WTC11 (cell line): Measurements from ENCODE around the gene CCDC107. TPM values are rescaled to one million over a fixed set of nuclear protein-coding genes. Genes with fewer than 3 reads are reported as not detected.

Experiments used
- ATAC-seq: fragments of 200-7000 bp; cut with Tn5 transposase; 2 replicates; pipeline ENCODE4 v1.10.0; 2021; ENCODE audit warnings: mild to moderate bottlenecking, moderate library complexity
- CTCF ChIA-PET: fragments of 300-600 bp; sonication (Branson Sonifier 250); formaldehyde crosslinking; loops from one replicate; lab custom pipeline; 2021; ENCODE audit warnings: antibody characterized with exemption; lab: Charles Lee
- POLR2A ChIA-PET: fragments of 350-600 bp; sonication (Branson Sonifier 250); formaldehyde crosslinking; loops from one replicate; lab custom pipeline; 2021; ENCODE audit warnings: antibody characterized with exemption; lab: Charles Lee
- DNase-seq: peaks from one replicate; pipeline ENCODE4 v3.0.0; 2021; ENCODE audit warnings: low spot score
- H3K27ac Mint-ChIP-seq: 2 replicates; pipeline ENCODE4 v1.8.0; 2021; ENCODE audit warnings: mixed read lengths
- H3K27me3 Mint-ChIP-seq: 2 replicates; pipeline ENCODE4 v1.8.0; 2021; ENCODE audit warnings: low read depth, mild to moderate bottlenecking, moderate library complexity, mixed read lengths
- H3K36me3 Mint-ChIP-seq: 2 replicates; pipeline ENCODE4 v1.8.0; 2021; ENCODE audit warnings: mixed read lengths
- H3K4me1 Mint-ChIP-seq: 2 replicates; pipeline ENCODE4 v1.8.0; 2022; ENCODE audit warnings: mixed read lengths
- H3K4me3 Mint-ChIP-seq: 2 replicates; pipeline ENCODE4 v1.8.0; 2021; ENCODE audit warnings: mild to moderate bottlenecking, moderate library complexity, mixed read lengths
- H3K9me3 Mint-ChIP-seq: 2 replicates; pipeline ENCODE4 v1.8.0; 2021; ENCODE audit warnings: mixed read lengths
- ARID4B ChIP-seq: sonication (generic); formaldehyde crosslinking; IDR thresholded peaks from 2 replicates; pipeline ENCODE4 v1.8.0; 2023; ENCODE audit warnings: missing genetic modification reagents, mild to moderate bottlenecking, borderline replicate concordance
- ATF1 ChIP-seq: sonication (generic); formaldehyde crosslinking; IDR thresholded peaks from 2 replicates; pipeline ENCODE4 v1.8.1; 2023; ENCODE audit warnings: mild to moderate bottlenecking, moderate library complexity, missing genetic modification reagents
- E2F1 ChIP-seq: sonication (generic); formaldehyde crosslinking; IDR thresholded peaks from 2 replicates; pipeline ENCODE4 v1.8.0; 2022; ENCODE audit warnings: mild to moderate bottlenecking, missing genetic modification reagents
- ESRRA ChIP-seq: sonication (generic); formaldehyde crosslinking; IDR thresholded peaks from 2 replicates; pipeline ENCODE4 v1.8.1; 2022; ENCODE audit warnings: mild to moderate bottlenecking, missing genetic modification reagents, borderline replicate concordance
- GABPB1 ChIP-seq: sonication (generic); formaldehyde crosslinking; IDR thresholded peaks from 2 replicates; pipeline ENCODE4 v1.8.1; 2023; ENCODE audit warnings: mild to moderate bottlenecking, missing genetic modification reagents
- GTF2I ChIP-seq: fragments of 250-450 bp; sonication (Bioruptor Pico); conservative IDR thresholded peaks from 2 replicates; pipeline ENCODE4 v1.4.0; 2021; ENCODE audit warnings: mild to moderate bottlenecking
- MYBL2 ChIP-seq: sonication (generic); formaldehyde crosslinking; IDR thresholded peaks from 2 replicates; pipeline ENCODE4 v1.8.1; 2023; ENCODE audit warnings: mild to moderate bottlenecking, moderate library complexity, missing genetic modification reagents
- NFYB ChIP-seq: sonication (generic); formaldehyde crosslinking; conservative IDR thresholded peaks from 2 replicates; pipeline ENCODE4 v1.8.0; 2022; ENCODE audit warnings: low read depth, missing genetic modification reagents
- OVOL2 ChIP-seq: fragments of 250-450 bp; sonication (Bioruptor Pico); IDR thresholded peaks from 2 replicates; pipeline ENCODE4 v1.9.0; 2021; ENCODE audit warnings: mild to moderate bottlenecking, borderline replicate concordance
- PREB ChIP-seq: sonication (generic); formaldehyde crosslinking; IDR thresholded peaks from 2 replicates; pipeline ENCODE4 v1.8.1; 2022; ENCODE audit warnings: mild to moderate bottlenecking, missing genetic modification reagents, moderate library complexity, borderline replicate concordance
- SMAD4 ChIP-seq: sonication (generic); formaldehyde crosslinking; IDR thresholded peaks from 2 replicates; pipeline ENCODE4 v1.8.0; 2022; ENCODE audit warnings: mild to moderate bottlenecking, missing genetic modification reagents
- SOX15 ChIP-seq: fragments of 250-450 bp; sonication (Bioruptor Pico); IDR thresholded peaks from 2 replicates; pipeline ENCODE4 v1.9.0; 2021; ENCODE audit warnings: mild to moderate bottlenecking
- SP1 ChIP-seq: sonication (generic); formaldehyde crosslinking; conservative IDR thresholded peaks from 2 replicates; pipeline ENCODE4 v1.8.1; 2022; ENCODE audit warnings: missing genetic modification reagents
- ZNF232 ChIP-seq: sonication (generic); formaldehyde crosslinking; IDR thresholded peaks from 2 replicates; pipeline ENCODE4 v1.8.0; 2022; ENCODE audit warnings: mild to moderate bottlenecking, missing genetic modification reagents
- ZNF512 ChIP-seq: sonication (generic); formaldehyde crosslinking; IDR thresholded peaks from 2 replicates; pipeline ENCODE4 v1.8.1; 2022; ENCODE audit warnings: missing genetic modification reagents, borderline replicate concordance
- total RNA-seq: library from RNA; stranded (reverse); gene quantifications from 3 replicates; pipeline ENCODE4 v1.2.3, GENCODE V29; 2021
- TF ChIP-seq, protein P1 (sequence below): fragments of 250-450 bp; sonication (Bioruptor Pico); IDR thresholded peaks from 2 replicates; pipeline ENCODE4 v1.9.0; 2021; ENCODE audit warnings: mild to moderate bottlenecking, borderline replicate concordance
- TF ChIP-seq, protein P2 (sequence below): sonication (generic); formaldehyde crosslinking; IDR thresholded peaks from 2 replicates; pipeline ENCODE4 v1.8.1; 2023; ENCODE audit warnings: mild to moderate bottlenecking, missing genetic modification reagents, moderate library complexity
- TF ChIP-seq, protein P3 (sequence below): fragments of 250-450 bp; sonication (Bioruptor Pico); IDR thresholded peaks from 2 replicates; pipeline ENCODE4 v1.9.0; 2021; ENCODE audit warnings: mild to moderate bottlenecking

CCDC107 gene
- total RNA-seq, 1 experiment from 2014 or later = 10.8 TPM

GRCh38 chr9:35635730-35636129, 22.4 kb upstream of the CCDC107 start:
- H3K36me3 Mint-ChIP-seq = peaks cover 8% of the 10 kb centered on the region
- no peak overlapping the region for H3K27ac Mint-ChIP-seq
- no peaks in the 10 kb centered on the region for H3K4me1 Mint-ChIP-seq
- CTCF ChIA-PET = interaction anchor here (0.7 kb wide), 1 partner anchor 25 kb away, joined by 6 read pairs; no protein-coding TSS in a partner anchor
- ATAC-seq = no peak
- peaks cover 11% of the 10 kb centered on the region for H3K27me3 Mint-ChIP-seq
- POLR2A ChIA-PET = no interaction called here
- peaks cover 22% of the 10 kb centered on the region for H3K9me3 Mint-ChIP-seq
- TF ChIP-seq ARID4B (CRISPR knock-in tag) (no peak), ZNF512 (CRISPR knock-in tag) (no peak), GABPB1 (CRISPR knock-in tag) (no peak), ZNF232 (no peak), SOX15 (CRISPR knock-in tag) (no peak), ATF1 (no peak), OVOL2 (no peak), PREB (CRISPR knock-in tag) (no peak), SMAD4 (CRISPR knock-in tag) (no peak), NFYB (CRISPR knock-in tag) (no peak), E2F1 (CRISPR knock-in tag) (no peak), ESRRA (no peak), SP1 (CRISPR knock-in tag) (no peak), GTF2I (no peak), MYBL2 (CRISPR knock-in tag) (no peak)
- TF ChIP-seq, protein P1, sequence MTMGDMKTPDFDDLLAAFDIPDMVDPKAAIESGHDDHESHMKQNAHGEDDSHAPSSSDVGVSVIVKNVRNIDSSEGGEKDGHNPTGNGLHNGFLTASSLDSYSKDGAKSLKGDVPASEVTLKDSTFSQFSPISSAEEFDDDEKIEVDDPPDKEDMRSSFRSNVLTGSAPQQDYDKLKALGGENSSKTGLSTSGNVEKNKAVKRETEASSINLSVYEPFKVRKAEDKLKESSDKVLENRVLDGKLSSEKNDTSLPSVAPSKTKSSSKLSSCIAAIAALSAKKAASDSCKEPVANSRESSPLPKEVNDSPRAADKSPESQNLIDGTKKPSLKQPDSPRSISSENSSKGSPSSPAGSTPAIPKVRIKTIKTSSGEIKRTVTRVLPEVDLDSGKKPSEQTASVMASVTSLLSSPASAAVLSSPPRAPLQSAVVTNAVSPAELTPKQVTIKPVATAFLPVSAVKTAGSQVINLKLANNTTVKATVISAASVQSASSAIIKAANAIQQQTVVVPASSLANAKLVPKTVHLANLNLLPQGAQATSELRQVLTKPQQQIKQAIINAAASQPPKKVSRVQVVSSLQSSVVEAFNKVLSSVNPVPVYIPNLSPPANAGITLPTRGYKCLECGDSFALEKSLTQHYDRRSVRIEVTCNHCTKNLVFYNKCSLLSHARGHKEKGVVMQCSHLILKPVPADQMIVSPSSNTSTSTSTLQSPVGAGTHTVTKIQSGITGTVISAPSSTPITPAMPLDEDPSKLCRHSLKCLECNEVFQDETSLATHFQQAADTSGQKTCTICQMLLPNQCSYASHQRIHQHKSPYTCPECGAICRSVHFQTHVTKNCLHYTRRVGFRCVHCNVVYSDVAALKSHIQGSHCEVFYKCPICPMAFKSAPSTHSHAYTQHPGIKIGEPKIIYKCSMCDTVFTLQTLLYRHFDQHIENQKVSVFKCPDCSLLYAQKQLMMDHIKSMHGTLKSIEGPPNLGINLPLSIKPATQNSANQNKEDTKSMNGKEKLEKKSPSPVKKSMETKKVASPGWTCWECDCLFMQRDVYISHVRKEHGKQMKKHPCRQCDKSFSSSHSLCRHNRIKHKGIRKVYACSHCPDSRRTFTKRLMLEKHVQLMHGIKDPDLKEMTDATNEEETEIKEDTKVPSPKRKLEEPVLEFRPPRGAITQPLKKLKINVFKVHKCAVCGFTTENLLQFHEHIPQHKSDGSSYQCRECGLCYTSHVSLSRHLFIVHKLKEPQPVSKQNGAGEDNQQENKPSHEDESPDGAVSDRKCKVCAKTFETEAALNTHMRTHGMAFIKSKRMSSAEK (CRISPR knock-in tag) = no peak
- TF ChIP-seq, protein P2, sequence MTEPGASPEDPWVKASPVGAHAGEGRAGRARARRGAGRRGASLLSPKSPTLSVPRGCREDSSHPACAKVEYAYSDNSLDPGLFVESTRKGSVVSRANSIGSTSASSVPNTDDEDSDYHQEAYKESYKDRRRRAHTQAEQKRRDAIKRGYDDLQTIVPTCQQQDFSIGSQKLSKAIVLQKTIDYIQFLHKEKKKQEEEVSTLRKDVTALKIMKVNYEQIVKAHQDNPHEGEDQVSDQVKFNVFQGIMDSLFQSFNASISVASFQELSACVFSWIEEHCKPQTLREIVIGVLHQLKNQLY = no peak
- TF ChIP-seq, protein P3, sequence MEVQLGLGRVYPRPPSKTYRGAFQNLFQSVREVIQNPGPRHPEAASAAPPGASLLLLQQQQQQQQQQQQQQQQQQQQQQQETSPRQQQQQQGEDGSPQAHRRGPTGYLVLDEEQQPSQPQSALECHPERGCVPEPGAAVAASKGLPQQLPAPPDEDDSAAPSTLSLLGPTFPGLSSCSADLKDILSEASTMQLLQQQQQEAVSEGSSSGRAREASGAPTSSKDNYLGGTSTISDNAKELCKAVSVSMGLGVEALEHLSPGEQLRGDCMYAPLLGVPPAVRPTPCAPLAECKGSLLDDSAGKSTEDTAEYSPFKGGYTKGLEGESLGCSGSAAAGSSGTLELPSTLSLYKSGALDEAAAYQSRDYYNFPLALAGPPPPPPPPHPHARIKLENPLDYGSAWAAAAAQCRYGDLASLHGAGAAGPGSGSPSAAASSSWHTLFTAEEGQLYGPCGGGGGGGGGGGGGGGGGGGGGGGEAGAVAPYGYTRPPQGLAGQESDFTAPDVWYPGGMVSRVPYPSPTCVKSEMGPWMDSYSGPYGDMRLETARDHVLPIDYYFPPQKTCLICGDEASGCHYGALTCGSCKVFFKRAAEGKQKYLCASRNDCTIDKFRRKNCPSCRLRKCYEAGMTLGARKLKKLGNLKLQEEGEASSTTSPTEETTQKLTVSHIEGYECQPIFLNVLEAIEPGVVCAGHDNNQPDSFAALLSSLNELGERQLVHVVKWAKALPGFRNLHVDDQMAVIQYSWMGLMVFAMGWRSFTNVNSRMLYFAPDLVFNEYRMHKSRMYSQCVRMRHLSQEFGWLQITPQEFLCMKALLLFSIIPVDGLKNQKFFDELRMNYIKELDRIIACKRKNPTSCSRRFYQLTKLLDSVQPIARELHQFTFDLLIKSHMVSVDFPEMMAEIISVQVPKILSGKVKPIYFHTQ (CRISPR knock-in tag) = no peak
- no peak overlapping the region for H3K4me3 Mint-ChIP-seq
- DNase-seq = no peak
